Measurements from ENCODE around the gene GPANK1. TPM values are rescaled to one million over a fixed set of nuclear protein-coding genes. Genes with fewer than 3 reads are reported as not detected.

GPANK1 gene
- total and polyA plus RNA-seq, 10 of the 15 experiments (the other 5 are each of a cell fraction or from before 2014, with no cell fraction given), result 11.7 to 36.3 (median 17.5) TPM

DNA sequence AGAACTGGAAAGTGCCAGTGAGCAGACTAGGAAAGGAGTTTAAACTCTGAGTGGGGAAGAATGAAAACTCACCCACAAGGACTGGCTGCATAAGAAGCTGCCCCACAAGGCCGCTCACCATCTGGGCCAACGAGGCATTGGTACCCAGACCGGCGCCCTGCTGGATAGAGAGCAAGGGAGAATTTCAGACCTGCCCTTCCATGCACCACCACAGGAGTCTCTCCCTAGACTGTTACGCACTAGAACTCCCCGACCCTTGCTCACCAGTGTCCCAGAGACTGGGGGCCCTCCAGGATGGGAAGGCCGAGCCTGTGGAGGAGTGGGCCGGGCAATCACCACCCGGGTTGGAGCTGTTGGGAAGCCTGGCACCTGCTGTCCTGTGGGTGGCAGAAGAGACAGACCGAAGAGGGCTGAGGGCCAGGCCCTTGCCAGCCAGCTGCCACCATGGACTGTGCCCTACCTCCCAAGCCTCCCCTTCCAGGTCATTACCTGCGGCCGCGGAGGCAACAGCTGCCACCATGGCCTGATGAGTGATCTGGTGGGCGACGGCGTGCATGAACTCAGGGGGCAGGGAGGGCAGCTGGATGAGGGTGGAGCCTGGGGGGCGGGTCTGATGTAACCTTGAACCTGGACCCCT is 20.9 kb downstream of the GPANK1 start:
- no peaks in the 10 kb centered on the region; the same call in 1 of the 2 replicates for H4K20me1 ChIP-seq (ENCODE audit: control insufficient read depth, insufficient read depth)
- no peaks in the 10 kb centered on the region for H3K79me2 ChIP-seq (ENCODE audit: control insufficient read depth, insufficient read depth, low read length)
- H3K4me1 ChIP-seq (ENCODE audit: control insufficient read depth, insufficient read depth, low read length), result no peaks in the 10 kb centered on the region
- no peak overlapping the region for H3K4me2 ChIP-seq (ENCODE audit: control insufficient read depth, insufficient read depth)
- RAD21 ChIA-PET (ENCODE audit: unreplicated experiment), result interaction anchor here (0.6 kb wide), 1 partner anchor 763 kb away, joined by 4 read pairs; no protein-coding TSS in a partner anchor
- H3K4me3 ChIP-seq, result no peak overlapping the region
- BruUV-seq (replicated peaks), result no TSS peak
- no peak for ATAC-seq
- no peak overlapping the region for H3K27ac ChIP-seq (ENCODE audit: control insufficient read depth, insufficient read depth)
- WGBS (ENCODE audit: insufficient coverage, insufficient replicate concordance, low lambda C conversion rate, missing lambda C conversion rate), result 90% methylated on average over 17 of the region's 17 CpGs
- no peak for DNase-seq (ENCODE audit: low read depth, low spot score)
- H3K27me3 ChIP-seq (replicated peaks in 1 of 2; ENCODE audit: control insufficient read depth in 2 of 2, insufficient read depth in 2 of 2, low read length in 1 of 2), result no peaks in the 10 kb centered on the region
- POLR2A ChIA-PET, result interaction anchor here (1.0 to 1.3 kb wide), 2 partner anchors 9 to 94 kb away, joined by 4 to 5 read pairs; partner anchors contain the start of gene BAG6
- intact Hi-C loops (cut with micrococcal nuclease; ENCODE audit: unreplicated experiment) (no loop called here), in situ Hi-C loops (cut with MboI) (no loop called here)
- H2AFZ ChIP-seq (ENCODE audit: control insufficient read depth, low read depth, low read length), result no peak overlapping the region
- no peak for FAIRE-seq
- CTCF ChIA-PET, result no interaction called here
- SMC1A ChIA-PET (ENCODE audit: uncharacterized antibody, unreplicated experiment), result interaction anchor here (1.8 kb wide), 1 partner anchor 8 kb away, joined by 10 read pairs; the partner anchor contains the start of gene BAG6
- no peak overlapping the region for H3K9ac ChIP-seq (ENCODE audit: control insufficient read depth, insufficient read depth, low read length)
- H3K9me3 ChIP-seq (replicated peaks; ENCODE audit: control insufficient read depth, insufficient read depth, low read length), result no peaks in the 10 kb centered on the region
- no peak for TF ChIP-seq SUPT20H (IDR thresholded peaks at IDR 0.05; ENCODE audit: borderline replicate concordance, control insufficient read depth, low read depth, low read length)
- no peak for TF ChIP-seq SRF (IDR thresholded peaks at IDR 0.05; ENCODE audit: low read depth in 2 of 2, low read length in 2 of 2)
- TF ChIP-seq, protein P1, sequence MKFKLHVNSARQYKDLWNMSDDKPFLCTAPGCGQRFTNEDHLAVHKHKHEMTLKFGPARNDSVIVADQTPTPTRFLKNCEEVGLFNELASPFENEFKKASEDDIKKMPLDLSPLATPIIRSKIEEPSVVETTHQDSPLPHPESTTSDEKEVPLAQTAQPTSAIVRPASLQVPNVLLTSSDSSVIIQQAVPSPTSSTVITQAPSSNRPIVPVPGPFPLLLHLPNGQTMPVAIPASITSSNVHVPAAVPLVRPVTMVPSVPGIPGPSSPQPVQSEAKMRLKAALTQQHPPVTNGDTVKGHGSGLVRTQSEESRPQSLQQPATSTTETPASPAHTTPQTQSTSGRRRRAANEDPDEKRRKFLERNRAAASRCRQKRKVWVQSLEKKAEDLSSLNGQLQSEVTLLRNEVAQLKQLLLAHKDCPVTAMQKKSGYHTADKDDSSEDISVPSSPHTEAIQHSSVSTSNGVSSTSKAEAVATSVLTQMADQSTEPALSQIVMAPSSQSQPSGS (IDR thresholded peaks at IDR 0.05; ENCODE audit: low read length), result no peak
- no peak for TF ChIP-seq NFYB (IDR thresholded peaks at IDR 0.05; ENCODE audit: insufficient read depth, low read depth, low read length)
- TF ChIP-seq, protein P2, sequence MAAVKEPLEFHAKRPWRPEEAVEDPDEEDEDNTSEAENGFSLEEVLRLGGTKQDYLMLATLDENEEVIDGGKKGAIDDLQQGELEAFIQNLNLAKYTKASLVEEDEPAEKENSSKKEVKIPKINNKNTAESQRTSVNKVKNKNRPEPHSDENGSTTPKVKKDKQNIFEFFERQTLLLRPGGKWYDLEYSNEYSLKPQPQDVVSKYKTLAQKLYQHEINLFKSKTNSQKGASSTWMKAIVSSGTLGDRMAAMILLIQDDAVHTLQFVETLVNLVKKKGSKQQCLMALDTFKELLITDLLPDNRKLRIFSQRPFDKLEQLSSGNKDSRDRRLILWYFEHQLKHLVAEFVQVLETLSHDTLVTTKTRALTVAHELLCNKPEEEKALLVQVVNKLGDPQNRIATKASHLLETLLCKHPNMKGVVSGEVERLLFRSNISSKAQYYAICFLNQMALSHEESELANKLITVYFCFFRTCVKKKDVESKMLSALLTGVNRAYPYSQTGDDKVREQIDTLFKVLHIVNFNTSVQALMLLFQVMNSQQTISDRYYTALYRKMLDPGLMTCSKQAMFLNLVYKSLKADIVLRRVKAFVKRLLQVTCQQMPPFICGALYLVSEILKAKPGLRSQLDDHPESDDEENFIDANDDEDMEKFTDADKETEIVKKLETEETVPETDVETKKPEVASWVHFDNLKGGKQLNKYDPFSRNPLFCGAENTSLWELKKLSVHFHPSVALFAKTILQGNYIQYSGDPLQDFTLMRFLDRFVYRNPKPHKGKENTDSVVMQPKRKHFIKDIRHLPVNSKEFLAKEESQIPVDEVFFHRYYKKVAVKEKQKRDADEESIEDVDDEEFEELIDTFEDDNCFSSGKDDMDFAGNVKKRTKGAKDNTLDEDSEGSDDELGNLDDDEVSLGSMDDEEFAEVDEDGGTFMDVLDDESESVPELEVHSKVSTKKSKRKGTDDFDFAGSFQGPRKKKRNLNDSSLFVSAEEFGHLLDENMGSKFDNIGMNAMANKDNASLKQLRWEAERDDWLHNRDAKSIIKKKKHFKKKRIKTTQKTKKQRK (IDR thresholded peaks at IDR 0.05; ENCODE audit: low read depth, low read length), result no peak
- no peak for TF ChIP-seq NR2F1 (conservative IDR thresholded peaks at IDR 0.05)
- no peak for TF ChIP-seq YBX1 (IDR thresholded peaks at IDR 0.05)
- no peak for TF ChIP-seq ASH2L (IDR thresholded peaks at IDR 0.05; ENCODE audit: borderline replicate concordance, low read depth)
- TF ChIP-seq NRF1 (conservative IDR thresholded peaks at IDR 0.05; ENCODE audit: low read depth, low read length), result no peak
- TF ChIP-seq LARP7 (IDR thresholded peaks at IDR 0.05), result no peak
- TF ChIP-seq TCF3 (IDR thresholded peaks at IDR 0.05; ENCODE audit: borderline replicate concordance, insufficient read depth, low read depth, low read length), result no peak
- no peak for TF ChIP-seq EGR1 (IDR thresholded peaks at IDR 0.05; ENCODE audit: borderline replicate concordance in 1 of 2, low read depth in 2 of 2, low read length in 2 of 2)
- no peak for TF ChIP-seq MEF2A (IDR thresholded peaks at IDR 0.05; ENCODE audit: insufficient read depth, low read depth, low read length)
- TF ChIP-seq, protein P3, sequence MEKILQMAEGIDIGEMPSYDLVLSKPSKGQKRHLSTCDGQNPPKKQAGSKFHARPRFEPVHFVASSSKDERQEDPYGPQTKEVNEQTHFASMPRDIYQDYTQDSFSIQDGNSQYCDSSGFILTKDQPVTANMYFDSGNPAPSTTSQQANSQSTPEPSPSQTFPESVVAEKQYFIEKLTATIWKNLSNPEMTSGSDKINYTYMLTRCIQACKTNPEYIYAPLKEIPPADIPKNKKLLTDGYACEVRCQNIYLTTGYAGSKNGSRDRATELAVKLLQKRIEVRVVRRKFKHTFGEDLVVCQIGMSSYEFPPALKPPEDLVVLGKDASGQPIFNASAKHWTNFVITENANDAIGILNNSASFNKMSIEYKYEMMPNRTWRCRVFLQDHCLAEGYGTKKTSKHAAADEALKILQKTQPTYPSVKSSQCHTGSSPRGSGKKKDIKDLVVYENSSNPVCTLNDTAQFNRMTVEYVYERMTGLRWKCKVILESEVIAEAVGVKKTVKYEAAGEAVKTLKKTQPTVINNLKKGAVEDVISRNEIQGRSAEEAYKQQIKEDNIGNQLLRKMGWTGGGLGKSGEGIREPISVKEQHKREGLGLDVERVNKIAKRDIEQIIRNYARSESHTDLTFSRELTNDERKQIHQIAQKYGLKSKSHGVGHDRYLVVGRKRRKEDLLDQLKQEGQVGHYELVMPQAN (conservative IDR thresholded peaks at IDR 0.05), result no peak
- TF ChIP-seq SUZ12 (IDR thresholded peaks at IDR 0.05; ENCODE audit: unreplicated experiment), result no peak
- TF ChIP-seq CHD1 (IDR thresholded peaks at IDR 0.05; ENCODE audit: low read depth, low read length), result no peak
- peaks cover 36 to 55% of the 10 kb centered on the region in 2 experiments for H3K36me3 ChIP-seq (ENCODE audit: control insufficient read depth in 2 of 2, insufficient read depth in 2 of 2, low read length in 1 of 2)

Data from GM12878 (cell line).